Measurements from ENCODE around the gene BNIP3. TPM values are rescaled to one million over a fixed set of nuclear protein-coding genes. Genes with fewer than 3 reads are reported as not detected.

The BNIP3 gene
- total and polyA plus RNA-seq, 4 donors = 36.8 to 151 (median 114) TPM

- no peaks in the 10 kb centered on the region for H3K9me3 ChIP-seq (ENCODE audit: control insufficient read depth in 4 of 4, low read length in 3 of 4)
- no peak overlapping the region for H3K27ac ChIP-seq (ENCODE audit: low read depth in 1 of 2, low read length in 2 of 2)
- peaks cover 6 to 19% (median 13%) of the 10 kb centered on the region in 4 donors for H3K4me1 ChIP-seq (ENCODE audit: control insufficient read depth in 4 of 4, insufficient read depth in 4 of 4, low read length in 3 of 4)
- H3K27me3 ChIP-seq (ENCODE audit: control insufficient read depth in 4 of 4, insufficient read depth in 4 of 4, low read length in 3 of 4) = no peaks in the 10 kb centered on the region
- H3K9ac ChIP-seq (ENCODE audit: low read depth in 1 of 2, low read length in 2 of 2) = no peak overlapping the region
- no peak overlapping the region for H3K4me3 ChIP-seq (ENCODE audit: low read depth in 1 of 3, low read length in 3 of 3)
- WGBS = 90% methylated on average over 34 of the region's 34 CpGs
- peaks cover 19 to 39% (median 23%) of the 10 kb centered on the region in 4 donors for H3K36me3 ChIP-seq (ENCODE audit: control insufficient read depth in 4 of 4, insufficient read depth in 3 of 4, low read depth in 1 of 4, low read length in 3 of 4)
- TF ChIP-seq TAF1 (conservative IDR thresholded peaks at IDR 0.05) = no peak
- TF ChIP-seq NR2F2 (IDR thresholded peaks at IDR 0.05) = no peak
- TF ChIP-seq ATF3 (IDR thresholded peaks at IDR 0.05) = no peak
- no peak for TF ChIP-seq GABPA (IDR thresholded peaks at IDR 0.05 in 1 of 2, conservative IDR thresholded peaks at IDR 0.05 in 1 of 2)
- TF ChIP-seq JUND (IDR thresholded peaks at IDR 0.05) = no peak
- TF ChIP-seq FOXA1 (IDR thresholded peaks at IDR 0.05) = no peak
- TF ChIP-seq SP1 (IDR thresholded peaks at IDR 0.05) = no peak
- no peak for TF ChIP-seq MAX (IDR thresholded peaks at IDR 0.05)
- no peak for TF ChIP-seq CTCF (IDR thresholded peaks at IDR 0.05; ENCODE audit: low read depth, low read length, missing input control)
- TF ChIP-seq EGR1 (IDR thresholded peaks at IDR 0.05; ENCODE audit: low read depth in 2 of 2) = no peak
- TF ChIP-seq RAD21 (IDR thresholded peaks at IDR 0.05) = no peak
- no peak for TF ChIP-seq ZBTB33 (IDR thresholded peaks at IDR 0.05)
- no peak for TF ChIP-seq FOXA2 (IDR thresholded peaks at IDR 0.05)
- TF ChIP-seq HNF4G (IDR thresholded peaks at IDR 0.05) = no peak
- TF ChIP-seq, protein P1, sequence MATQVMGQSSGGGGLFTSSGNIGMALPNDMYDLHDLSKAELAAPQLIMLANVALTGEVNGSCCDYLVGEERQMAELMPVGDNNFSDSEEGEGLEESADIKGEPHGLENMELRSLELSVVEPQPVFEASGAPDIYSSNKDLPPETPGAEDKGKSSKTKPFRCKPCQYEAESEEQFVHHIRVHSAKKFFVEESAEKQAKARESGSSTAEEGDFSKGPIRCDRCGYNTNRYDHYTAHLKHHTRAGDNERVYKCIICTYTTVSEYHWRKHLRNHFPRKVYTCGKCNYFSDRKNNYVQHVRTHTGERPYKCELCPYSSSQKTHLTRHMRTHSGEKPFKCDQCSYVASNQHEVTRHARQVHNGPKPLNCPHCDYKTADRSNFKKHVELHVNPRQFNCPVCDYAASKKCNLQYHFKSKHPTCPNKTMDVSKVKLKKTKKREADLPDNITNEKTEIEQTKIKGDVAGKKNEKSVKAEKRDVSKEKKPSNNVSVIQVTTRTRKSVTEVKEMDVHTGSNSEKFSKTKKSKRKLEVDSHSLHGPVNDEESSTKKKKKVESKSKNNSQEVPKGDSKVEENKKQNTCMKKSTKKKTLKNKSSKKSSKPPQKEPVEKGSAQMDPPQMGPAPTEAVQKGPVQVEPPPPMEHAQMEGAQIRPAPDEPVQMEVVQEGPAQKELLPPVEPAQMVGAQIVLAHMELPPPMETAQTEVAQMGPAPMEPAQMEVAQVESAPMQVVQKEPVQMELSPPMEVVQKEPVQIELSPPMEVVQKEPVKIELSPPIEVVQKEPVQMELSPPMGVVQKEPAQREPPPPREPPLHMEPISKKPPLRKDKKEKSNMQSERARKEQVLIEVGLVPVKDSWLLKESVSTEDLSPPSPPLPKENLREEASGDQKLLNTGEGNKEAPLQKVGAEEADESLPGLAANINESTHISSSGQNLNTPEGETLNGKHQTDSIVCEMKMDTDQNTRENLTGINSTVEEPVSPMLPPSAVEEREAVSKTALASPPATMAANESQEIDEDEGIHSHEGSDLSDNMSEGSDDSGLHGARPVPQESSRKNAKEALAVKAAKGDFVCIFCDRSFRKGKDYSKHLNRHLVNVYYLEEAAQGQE (IDR thresholded peaks at IDR 0.05) = no peak
- no peak for TF ChIP-seq HNF4A (conservative IDR thresholded peaks at IDR 0.05)
- TF ChIP-seq RXRA (IDR thresholded peaks at IDR 0.05) = no peak
- no peak for DNase-seq (ENCODE audit: low spot score)
Observed at GRCh38 chr10:131973160-131973951, 8.4 kb downstream of the BNIP3 start.

All from liver (tissue), 9 donors.